Uterus (tissue), 4 donors: ENCODE data around the gene CARD11. TPM values are rescaled to one million over a fixed set of nuclear protein-coding genes. Genes with fewer than 3 reads are reported as not detected.

Source experiments
- DNase-seq, 2 donors: peaks; one replicate each; pipeline ENCODE4 v3.0.0-alpha.2; 2019 to 2020
- H3K27ac ChIP-seq, 2 donors: fragments of 200-600 bp; sonication (generic); 1 replicate in 1 of 2; 2 replicates in 1 of 2; pipeline ENCODE4 v1.5.1; 2016 to 2018
- H3K27me3 ChIP-seq, 2 donors: fragments of 200-600 bp; sonication (generic); one replicate each; pipeline ENCODE4 v1.5.1; 2018 to 2019; ENCODE audit warnings: control low read depth in 1 of 2
- H3K36me3 ChIP-seq, 2 donors: fragments of 200-600 bp; sonication (generic); one replicate each; pipeline ENCODE4 v1.5.1; 2019; ENCODE audit warnings: control low read depth in 1 of 2
- H3K4me1 ChIP-seq, 2 donors: fragments of 200-600 bp; sonication (generic); one replicate each; pipeline ENCODE4 v1.5.1; 2018 to 2019; ENCODE audit warnings: control low read depth in 1 of 2
- H3K4me3 ChIP-seq, 2 donors: fragments of 200-600 bp; sonication (generic); 1 replicate in 1 of 2; 2 replicates in 1 of 2; pipeline ENCODE4 v1.5.1; 2018 to 2019; ENCODE audit warnings: mild to moderate bottlenecking in 1 of 2
- H3K9me3 ChIP-seq, 2 donors: fragments of 200-600 bp; sonication (generic); one replicate each; pipeline ENCODE4 v1.5.1; 2019; ENCODE audit warnings: control low read depth in 1 of 2
- CTCF ChIP-seq, 4 experiments: fragments of 200-600 bp in 2 of 4; fragments of 450-650 bp in 2 of 4; sonication (generic) in 2 of 4; IDR thresholded peaks; one replicate each; pipeline ENCODE4 v1.5.1; 2016 to 2019; ENCODE audit warnings: antibody characterized with exemption in 4 of 4, mild to moderate bottlenecking in 2 of 4, moderate library complexity in 1 of 4
- POLR2A ChIP-seq, 2 donors: fragments of 450-650 bp; IDR thresholded peaks; one replicate each; pipeline ENCODE4 v1.6.1; 2016; ENCODE audit warnings: antibody characterized with exemption in 2 of 2, mild to moderate bottlenecking in 1 of 2, moderate library complexity in 1 of 2
- intact Hi-C: fragments of 100-400 bp; cut with DNase I; formaldehyde crosslinking; loops from one replicate; pipeline ENCODE4 v1.15.1; 2023; ENCODE audit warnings: low total_unique reads
- total RNA-seq, 4 donors: library from RNA; depleted of rRNA in 3 of 4; stranded (reverse); fragments of >200 nt in 3 of 4; gene quantifications; one replicate each; pipeline versions ENCODE4 v1.1.0 to v1.2.4, GENCODE V29; 2014 to 2023
- donor health status: DM: yes; HTN: yes; CAD: no.

The CARD11 gene
- total RNA-seq, 4 donors from 2014 or later, result 0.95 to 1.0 TPM; not detected in 2

GRCh38 chr7:2970861-2971260, 72.8 kb downstream of the CARD11 start:
- TF ChIP-seq POLR2A (IDR thresholded peaks at IDR 0.05) (no peak), CTCF (IDR thresholded peaks at IDR 0.05) (no peak)
- Histone ChIP-seq H3K4me1 (no peaks in the 10 kb centered on the region), H3K9me3 (peaks cover 0 to 2% of the 10 kb centered on the region in 2 donors), H3K4me3 (no peak overlapping the region), H3K27me3 (no peaks in the 10 kb centered on the region), H3K36me3 (no peaks in the 10 kb centered on the region), H3K27ac (no peak overlapping the region)
- DNase-seq, result no peak
- intact Hi-C loops, result no loop called here

GRCh38 chr7:2970307-2970664, 73.4 kb downstream of the CARD11 start:
- no peak for DNase-seq
- H3K27me3 ChIP-seq, result no peaks in the 10 kb centered on the region
- no peaks in the 10 kb centered on the region for H3K4me1 ChIP-seq
- intact Hi-C loops, result no loop called here
- TF ChIP-seq CTCF (IDR thresholded peaks at IDR 0.05), result no peak
- no peak for TF ChIP-seq POLR2A (IDR thresholded peaks at IDR 0.05)
- H3K4me3 ChIP-seq, result no peak overlapping the region
- peaks cover 0 to 4% of the 10 kb centered on the region in 2 donors for H3K9me3 ChIP-seq
- H3K27ac ChIP-seq, result no peak overlapping the region
- no peaks in the 10 kb centered on the region for H3K36me3 ChIP-seq

- intact Hi-C loops, result no loop called here
- Histone ChIP-seq H3K4me1 (no peaks in the 10 kb centered on the region), H3K27ac (no peak overlapping the region), H3K9me3 (peaks cover 0 to 4% of the 10 kb centered on the region in 2 donors), H3K4me3 (no peak overlapping the region), H3K27me3 (no peaks in the 10 kb centered on the region), H3K36me3 (no peaks in the 10 kb centered on the region)
- TF ChIP-seq CTCF (IDR thresholded peaks at IDR 0.05) (no peak), POLR2A (IDR thresholded peaks at IDR 0.05) (no peak)
- DNase-seq, result no peak
Measured at GRCh38 chr7:2969398-2970306, 74.0 kb downstream of the CARD11 start.

- no peak overlapping the region for H3K4me3 ChIP-seq
- peaks cover 0 to 4% of the 10 kb centered on the region in 2 donors for H3K9me3 ChIP-seq
- no peak for DNase-seq
- H3K27me3 ChIP-seq, result no peaks in the 10 kb centered on the region
- H3K27ac ChIP-seq, result no peak overlapping the region
- H3K4me1 ChIP-seq, result no peaks in the 10 kb centered on the region
- TF ChIP-seq CTCF (IDR thresholded peaks at IDR 0.05) (no peak), POLR2A (IDR thresholded peaks at IDR 0.05) (no peak)
- no peaks in the 10 kb centered on the region for H3K36me3 ChIP-seq
- intact Hi-C loops, result no loop called here
Measured at GRCh38 chr7:2968616-2969397, 74.9 kb downstream of the CARD11 start.

- no peaks in the 10 kb centered on the region for H3K4me1 ChIP-seq
- DNase-seq, result no peak
- H3K4me3 ChIP-seq, result no peak overlapping the region
- no peak for TF ChIP-seq POLR2A (IDR thresholded peaks at IDR 0.05)
- no peak for TF ChIP-seq CTCF (IDR thresholded peaks at IDR 0.05)
- no peaks in the 10 kb centered on the region for H3K36me3 ChIP-seq
- no peak overlapping the region for H3K27ac ChIP-seq
- intact Hi-C loops, result no loop called here
- no peaks in the 10 kb centered on the region for H3K27me3 ChIP-seq
- peaks cover 0 to 4% of the 10 kb centered on the region in 2 donors for H3K9me3 ChIP-seq
Measured at GRCh38 chr7:2968176-2968575, 75.5 kb downstream of the CARD11 start.
